Activated T-cell treated with anti-CD3 and anti-CD28 coated beads for 24 hours (primary cell): Measurements from ENCODE around the gene IGFL3.
"Not testable (repeated sequence)": the region's sequence is repeated elsewhere in the genome, so short reads cannot be mapped to it uniquely, and the experiment has no call there.

Experiments used
- DNase-seq: peaks from one replicate; pipeline ENCODE4 v3.0.0-alpha.2; 2020; ENCODE audit warnings: low read depth

The IGFL3 gene

GRCh38 chr19:46124638-46125115, at the start of gene IGFL3:
IGFL3 (minus strand) TSS chr19:46124688; CDS start chr19:46124649, 39 bp downstream.
- no peak for DNase-seq

GRCh38 chr19:46173886-46174480, 49.5 kb upstream of the IGFL3 start:
- no peak for DNase-seq

- no peak for DNase-seq
Observed at GRCh38 chr19:46162731-46163130, 38.2 kb upstream of the IGFL3 start.

DNA sequence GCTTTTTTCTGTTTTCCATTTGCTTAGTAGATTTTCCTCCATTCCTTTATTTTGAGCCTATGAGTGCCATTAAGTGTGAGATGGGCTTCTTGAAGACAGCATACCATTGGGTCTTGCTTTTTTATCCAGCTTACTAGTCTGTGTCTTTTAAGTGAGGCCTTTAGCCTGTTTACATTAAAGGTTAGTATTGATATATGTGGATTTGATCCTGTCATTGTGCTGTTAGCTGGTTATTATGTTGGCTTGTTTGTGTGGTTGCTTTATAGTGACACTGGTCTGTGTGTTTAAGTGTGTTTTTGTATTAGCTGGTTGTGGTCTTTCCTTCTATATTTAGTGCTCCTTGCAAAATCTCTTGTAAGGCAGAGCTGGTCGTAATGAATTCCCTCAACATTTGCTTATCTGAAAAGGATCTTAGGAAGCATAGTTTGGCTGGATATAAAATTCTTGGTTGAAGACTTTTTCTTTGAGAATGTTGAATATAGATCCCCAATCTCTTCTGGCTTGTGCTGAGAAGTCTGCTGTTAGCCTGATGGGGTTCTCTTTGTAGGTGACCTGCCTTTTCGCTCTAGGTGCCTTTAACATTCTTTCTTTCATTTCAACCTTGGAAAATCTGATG, 37.3 kb upstream of the IGFL3 start:
- not testable (repeated sequence) for DNase-seq

DNA sequence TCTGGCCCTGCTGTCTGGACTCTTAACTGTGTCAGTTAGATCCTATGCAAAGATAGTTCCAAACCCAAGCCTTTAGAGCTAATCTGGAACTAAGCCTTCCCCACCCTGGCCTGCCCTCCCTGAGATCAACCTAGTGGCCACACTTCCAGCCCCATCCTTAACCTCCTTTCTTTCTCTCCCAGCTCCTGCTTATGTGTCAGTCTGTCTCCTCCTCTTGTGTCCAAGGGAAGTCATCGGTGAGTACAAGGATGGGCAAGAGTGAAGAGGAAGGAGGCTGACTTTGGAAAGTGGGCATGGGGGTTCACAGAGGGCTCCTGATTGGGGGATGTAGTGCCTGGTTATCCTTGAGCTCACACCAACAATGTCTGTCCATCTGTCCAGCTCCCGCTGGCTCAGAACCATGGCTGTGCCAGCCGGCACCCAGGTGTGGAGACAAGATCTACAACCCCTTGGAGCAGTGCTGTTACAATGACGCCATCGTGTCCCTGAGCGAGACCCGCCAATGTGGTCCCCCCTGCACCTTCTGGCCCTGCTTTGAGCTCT, 35.8 kb upstream of the IGFL3 start:
- no peak for DNase-seq

DNA sequence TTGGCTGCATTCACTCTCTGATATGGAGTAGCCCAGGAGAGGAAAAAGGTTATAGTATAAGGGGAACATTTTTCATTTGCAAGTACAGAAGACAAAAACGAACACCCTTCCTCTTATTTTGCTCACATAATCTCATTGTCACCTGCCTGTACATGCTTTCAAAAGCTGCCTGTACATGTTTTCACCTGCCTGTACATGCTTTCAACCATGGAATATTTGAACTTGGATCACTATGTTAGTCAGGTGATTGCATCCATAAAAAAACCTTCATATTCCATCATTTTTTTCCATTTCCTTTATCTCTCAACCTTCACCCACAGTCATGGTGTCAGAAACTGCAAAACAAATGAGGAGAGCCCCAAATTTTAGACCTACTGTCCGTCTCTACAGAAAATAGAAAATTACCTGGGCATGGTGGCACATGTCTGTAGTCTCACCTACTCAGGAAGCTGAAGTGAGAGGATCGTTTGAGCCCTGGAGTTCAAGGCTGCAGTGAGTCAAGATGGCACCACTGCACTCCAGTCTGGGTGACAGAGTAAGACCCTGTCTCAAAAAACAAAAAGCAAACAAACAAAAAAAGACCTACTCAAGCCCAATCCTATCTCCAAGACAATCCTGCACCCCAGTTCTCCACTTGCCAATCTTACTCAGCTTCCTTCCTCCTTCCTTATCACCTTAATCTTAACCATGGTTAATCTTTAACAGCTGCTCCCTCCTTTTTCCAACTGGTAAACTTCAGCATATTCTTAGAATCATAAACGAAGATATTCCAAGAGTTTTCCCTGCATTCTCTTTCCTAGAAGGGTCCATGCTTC, 35.1 kb upstream of the IGFL3 start:
- DNase-seq = no peak

GRCh38 chr19:46155237-46155636, 30.7 kb upstream of the IGFL3 start:
- DNase-seq = no peak

DNA sequence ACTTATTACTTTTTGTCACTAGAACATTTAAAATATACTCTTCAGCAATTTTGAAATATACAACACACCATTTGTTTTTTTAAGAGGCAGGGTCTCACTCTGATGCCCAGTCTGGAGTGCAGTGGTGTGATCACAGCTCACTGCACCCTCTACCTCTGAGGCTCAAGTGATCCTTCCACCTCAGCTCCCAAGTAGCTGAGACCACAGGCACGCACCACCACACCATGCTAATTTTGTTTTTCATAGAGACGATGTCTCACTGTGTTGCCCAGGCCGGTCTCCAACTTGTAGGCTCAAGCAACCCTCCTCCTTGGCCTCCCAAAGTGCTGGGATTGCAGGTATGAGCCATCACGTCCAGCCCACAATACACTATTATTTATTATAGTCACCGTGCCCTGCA, 26.1 kb upstream of the IGFL3 start:
- no peak for DNase-seq

DNA sequence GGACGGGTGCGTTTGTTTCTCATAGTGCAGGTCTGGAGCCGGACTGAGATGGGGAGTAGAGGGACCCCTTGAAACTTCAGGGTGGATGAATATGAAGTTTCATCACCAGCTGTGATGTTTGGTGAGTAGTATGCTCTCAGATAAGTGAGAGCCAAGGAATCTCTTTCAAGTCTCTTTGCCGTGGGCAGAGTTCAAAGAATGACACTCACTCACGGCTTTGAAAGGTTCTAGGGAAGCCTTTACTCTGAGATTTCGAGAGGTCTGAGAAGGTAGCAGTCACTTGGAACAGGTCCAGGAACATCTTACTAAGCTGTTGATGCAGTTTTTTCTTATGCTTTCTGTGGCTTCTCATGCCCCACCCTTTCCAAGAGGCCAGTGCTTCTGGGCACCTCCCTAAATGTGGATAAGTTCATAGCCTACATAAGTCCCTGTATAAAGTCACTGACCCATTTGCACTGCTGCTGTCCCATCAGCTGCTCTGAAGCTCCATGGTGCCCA, 23.4 kb upstream of the IGFL3 start, which contains the start of gene IGFL2:
IGFL2 (plus strand) TSS at position 448 of the 498 bp plus-strand sequence; CDS start at position 489, 41 bp downstream.
- DNase-seq = peak; percentile 17

- no peak for DNase-seq
Observed at GRCh38 chr19:46147166-46147740, 22.8 kb upstream of the IGFL3 start.

- DNase-seq = no peak
Observed at GRCh38 chr19:46144756-46145155, 20.3 kb upstream of the IGFL3 start.

DNA sequence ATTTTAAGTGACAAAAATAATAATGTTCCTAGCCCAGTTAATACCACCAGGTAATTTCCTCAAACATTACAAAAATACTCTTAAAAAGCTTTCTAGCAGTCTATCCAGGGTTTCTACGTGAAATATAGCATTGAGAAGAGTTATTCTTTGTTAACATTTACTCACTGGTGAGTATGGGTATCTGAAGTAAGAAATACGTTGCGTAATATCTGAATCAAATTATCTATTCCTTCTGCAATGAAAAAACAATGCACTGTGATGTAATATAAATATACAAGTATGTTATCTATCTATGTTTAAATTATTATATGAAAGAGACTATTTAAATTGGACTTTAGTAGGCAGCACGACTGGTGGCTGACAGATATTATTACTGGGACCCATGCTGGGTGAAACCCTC, 17.8 kb upstream of the IGFL3 start:
- DNase-seq = no peak

- DNase-seq = no peak
Observed at GRCh38 chr19:46141421-46141820, 16.9 kb upstream of the IGFL3 start.

GRCh38 chr19:46137915-46138473, 13.5 kb upstream of the IGFL3 start:
- DNase-seq = no peak

GRCh38 chr19:46134527-46134926, 10.0 kb upstream of the IGFL3 start:
- no peak for DNase-seq

- DNase-seq = no peak
Observed at GRCh38 chr19:46133777-46134241, 9.3 kb upstream of the IGFL3 start.

GRCh38 chr19:46133101-46133627, 8.7 kb upstream of the IGFL3 start:
- DNase-seq = no peak

- DNase-seq = no peak
Observed at GRCh38 chr19:46132508-46133100, 8.1 kb upstream of the IGFL3 start.

DNA sequence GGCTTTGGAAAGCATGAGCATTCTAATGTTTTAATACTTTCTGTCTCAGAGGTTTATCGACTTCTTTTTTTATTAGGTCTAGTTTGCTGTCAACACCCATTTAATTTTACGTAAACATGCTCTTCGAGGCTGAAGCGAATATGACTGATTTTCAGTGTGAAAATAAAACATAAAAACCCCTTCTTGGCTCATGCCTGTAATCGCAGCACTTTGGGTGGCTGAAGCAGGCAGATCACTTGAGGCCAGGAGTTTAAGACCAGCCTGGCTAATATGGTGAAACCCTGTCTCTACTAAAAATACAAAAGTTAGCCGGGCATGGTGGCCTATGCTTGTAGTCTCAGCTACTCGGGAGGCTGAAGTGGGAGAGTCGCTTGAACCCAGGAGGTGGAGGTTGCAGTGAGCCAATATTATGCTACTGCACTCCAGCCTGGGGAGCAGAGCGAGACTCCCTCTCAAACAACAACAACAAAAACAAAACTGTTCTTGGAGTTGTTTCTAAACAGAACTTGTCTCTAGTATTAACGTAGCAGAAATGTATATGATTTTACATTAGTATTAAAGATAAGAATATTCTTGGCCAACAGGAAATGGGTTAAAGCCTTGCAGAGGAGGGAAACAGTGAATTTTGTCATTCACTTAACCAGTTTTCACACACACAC, 7.1 kb upstream of the IGFL3 start:
- DNase-seq = no peak

GRCh38 chr19:46126086-46126580, 1.6 kb upstream of the IGFL3 start:
- no peak for DNase-seq
